SK-N-MC (cell line): Measurements from ENCODE around the gene SNRPD3.

ENCODE experiments used
- DNase-seq: peaks from one replicate; pipeline ENCODE4 v3.0.0-alpha.2; 2011; ENCODE audit warnings: low read depth, low spot score
- H3K27ac ChIP-seq: fragments of 200-600 bp; sonication (generic); 2 replicates; pipeline ENCODE4 v1.5.1; 2016; ENCODE audit warnings: mixed run types
- H3K36me3 ChIP-seq: fragments of 200-600 bp; sonication (generic); 2 replicates; pipeline ENCODE4 v1.6.1; 2017; ENCODE audit warnings: antibody characterized with exemption, low read length, mixed read lengths; ENCODE audit not compliant: insufficient read depth
- H3K4me3 ChIP-seq: fragments of 200-600 bp; sonication (generic); 2 replicates; pipeline ENCODE4 v1.5.1; 2016
- H3K9ac ChIP-seq: fragments of 200-600 bp; sonication (generic); 2 replicates; pipeline ENCODE4 v1.8.0; 2017; ENCODE audit warnings: mixed run types, mixed read lengths; ENCODE audit not compliant: insufficient read length
- H3K9me3 ChIP-seq: fragments of 200-600 bp; sonication (generic); 2 replicates; pipeline ENCODE4 v1.6.1; 2017; ENCODE audit warnings: low read depth, mild to moderate bottlenecking, antibody characterized with exemption, low read length, moderate library complexity, mixed read lengths
- EZH2 ChIP-seq: fragments of 200-600 bp; sonication (generic); IDR thresholded peaks from one replicate; pipeline ENCODE4 v1.6.1; 2017; ENCODE audit warnings: antibody characterized with exemption
- FOXP2 ChIP-seq: optimal IDR thresholded peaks from 2 replicates; pipeline ENCODE3; 2011; ENCODE audit warnings: mild to moderate bottlenecking, moderate library complexity; ENCODE audit not compliant: insufficient read depth; ENCODE audit errors: extremely low read length, control extremely low read depth
- POLR2AphosphoS5 ChIP-seq: IDR thresholded peaks from 2 replicates; pipeline ENCODE4 v1.6.1; 2012; ENCODE audit warnings: mild to moderate bottlenecking, low read depth, low read length, borderline replicate concordance

SNRPD3 gene

DNA sequence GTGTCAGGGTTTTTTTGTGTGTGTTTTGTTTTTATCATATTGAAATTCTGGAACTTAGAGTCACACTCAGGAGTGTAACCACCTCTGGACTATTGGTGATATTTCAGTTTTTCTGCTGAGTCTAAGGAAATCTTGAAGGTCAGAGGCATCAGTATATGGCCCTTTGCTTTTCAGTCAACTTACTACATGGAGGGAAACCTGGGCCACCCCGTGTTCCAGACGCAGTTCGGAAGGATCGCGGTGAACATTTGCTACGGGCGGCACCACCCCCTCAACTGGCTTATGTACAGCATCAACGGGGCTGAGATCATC lies 40.8 kb upstream of the SNRPD3 start:
- no peak overlapping the region for H3K27ac ChIP-seq

DNA sequence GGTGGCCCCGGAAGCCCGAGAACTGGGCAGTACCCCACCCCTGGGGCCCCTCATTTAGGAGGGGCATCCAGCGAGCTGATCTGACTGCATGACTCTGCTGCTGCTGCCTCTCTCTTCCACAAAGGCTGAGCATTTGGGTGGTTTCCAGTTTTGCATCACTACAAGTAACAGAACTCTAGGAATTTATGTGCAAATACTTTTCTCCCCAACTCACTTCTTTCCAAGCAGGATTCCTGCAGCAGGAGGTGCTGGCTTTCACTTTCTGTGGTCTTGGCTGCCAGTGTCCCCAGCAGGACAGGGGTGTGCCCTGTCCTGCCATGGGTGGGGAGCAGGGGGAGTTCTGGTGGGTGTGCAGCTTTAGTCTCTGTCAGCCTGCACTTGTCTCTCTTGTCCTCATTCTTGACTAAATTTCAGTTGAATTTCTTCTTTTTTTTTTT lies 39.5 kb upstream of the SNRPD3 start:
- DNase-seq: no peak
- TF ChIP-seq POLR2AphosphoS5: no peak
- TF ChIP-seq EZH2: no peak
- no peak for TF ChIP-seq FOXP2
- no peak overlapping the region for H3K4me3 ChIP-seq
- H3K27ac ChIP-seq: no peak overlapping the region
- no peak overlapping the region for H3K9ac ChIP-seq
- no peaks in the 10 kb centered on the region for H3K36me3 ChIP-seq
- no peaks in the 10 kb centered on the region for H3K9me3 ChIP-seq

More for the DNA sequence above, 40.8 kb upstream of the SNRPD3 start:
- Histone ChIP-seq H3K4me3 (no peak overlapping the region), H3K9me3 (no peaks in the 10 kb centered on the region), H3K36me3 (no peaks in the 10 kb centered on the region), H3K9ac (no peak overlapping the region)
- TF ChIP-seq EZH2 (no peak), POLR2AphosphoS5 (no peak), FOXP2 (no peak)
- no peak for DNase-seq

DNA sequence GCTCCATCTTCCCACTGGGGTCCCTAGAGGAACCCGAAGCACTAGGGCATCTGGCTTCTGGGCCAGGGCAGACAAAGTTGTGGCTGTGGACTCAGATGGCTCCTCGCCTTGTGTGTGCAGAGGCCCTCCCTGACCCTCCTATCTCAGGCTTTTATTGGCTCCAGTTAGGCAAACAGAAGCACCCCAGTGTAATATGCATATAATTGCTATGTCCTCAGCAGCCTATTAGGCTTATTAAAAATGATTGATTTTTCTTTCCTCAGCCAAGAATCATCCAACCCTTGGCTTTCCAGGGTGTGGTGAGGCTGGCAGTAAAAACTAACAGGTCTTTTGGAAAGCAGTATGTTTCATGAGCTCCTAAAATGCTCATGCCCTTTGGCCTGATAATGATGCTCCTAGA lies 38.4 kb upstream of the SNRPD3 start:
- no peaks in the 10 kb centered on the region for H3K9me3 ChIP-seq
- H3K36me3 ChIP-seq: no peaks in the 10 kb centered on the region
- no peak overlapping the region for H3K9ac ChIP-seq
- DNase-seq: no peak
- TF ChIP-seq EZH2: no peak
- no peak for TF ChIP-seq POLR2AphosphoS5
- TF ChIP-seq FOXP2: no peak
- H3K27ac ChIP-seq: no peak overlapping the region
- no peak overlapping the region for H3K4me3 ChIP-seq

DNA sequence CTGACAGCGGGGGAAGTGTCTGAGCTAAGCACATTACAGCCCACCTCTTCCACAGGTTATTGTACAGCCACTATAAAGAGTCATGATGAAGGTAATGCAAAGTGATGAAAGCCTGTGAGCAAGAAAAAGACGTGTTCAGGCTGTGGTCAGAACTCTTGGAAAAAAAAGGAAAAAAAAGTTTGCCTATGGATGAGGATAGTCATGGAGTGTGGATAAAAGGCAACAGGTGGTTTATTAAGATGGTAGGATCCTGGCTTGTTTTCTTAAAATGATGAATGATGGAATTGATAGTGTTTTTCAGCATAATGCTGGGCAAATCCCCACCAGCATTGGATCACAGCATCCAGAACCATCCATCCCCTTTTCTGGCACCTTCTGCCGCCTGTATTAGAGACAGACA lies 37.6 kb upstream of the SNRPD3 start:
- no peak overlapping the region for H3K4me3 ChIP-seq
- H3K9ac ChIP-seq: no peak overlapping the region
- H3K9me3 ChIP-seq: no peaks in the 10 kb centered on the region
- TF ChIP-seq FOXP2 (no peak), POLR2AphosphoS5 (no peak), EZH2 (no peak)
- H3K36me3 ChIP-seq: no peaks in the 10 kb centered on the region
- no peak for DNase-seq
- H3K27ac ChIP-seq: no peak overlapping the region

DNA sequence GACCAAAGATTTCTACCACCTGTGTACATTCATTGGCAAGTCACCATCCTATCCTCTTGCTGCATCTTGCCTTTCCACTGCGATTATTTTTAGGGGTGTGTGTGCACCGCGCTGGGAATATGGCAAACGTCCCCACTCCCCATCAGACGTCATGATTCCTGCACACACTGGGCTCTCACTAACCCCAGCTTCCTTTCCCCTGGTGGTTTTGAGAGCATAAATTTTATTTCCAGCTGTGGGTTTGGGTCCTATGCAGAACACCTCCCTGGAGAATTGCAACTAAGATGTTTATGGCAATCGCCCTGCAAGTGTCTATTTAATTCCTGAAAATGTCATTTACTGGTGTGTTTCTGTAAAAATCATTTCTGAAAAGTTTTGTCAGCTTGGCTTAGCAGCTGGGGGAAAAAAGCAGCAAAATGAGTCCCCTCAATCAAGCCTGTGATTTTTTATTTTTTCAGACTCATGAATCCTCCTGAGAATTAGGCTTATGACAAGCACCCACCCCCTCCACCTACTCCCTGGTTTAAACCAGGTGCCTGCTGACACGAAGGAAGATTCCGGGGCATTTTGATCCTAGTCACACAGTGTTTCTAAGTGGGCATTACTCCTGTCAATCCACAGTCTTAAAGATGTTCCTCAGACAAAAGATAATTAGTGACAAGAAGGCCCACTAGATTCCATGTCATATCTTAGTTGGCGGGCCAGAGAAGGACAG lies 36.9 kb upstream of the SNRPD3 start:
- no peak for DNase-seq

DNA sequence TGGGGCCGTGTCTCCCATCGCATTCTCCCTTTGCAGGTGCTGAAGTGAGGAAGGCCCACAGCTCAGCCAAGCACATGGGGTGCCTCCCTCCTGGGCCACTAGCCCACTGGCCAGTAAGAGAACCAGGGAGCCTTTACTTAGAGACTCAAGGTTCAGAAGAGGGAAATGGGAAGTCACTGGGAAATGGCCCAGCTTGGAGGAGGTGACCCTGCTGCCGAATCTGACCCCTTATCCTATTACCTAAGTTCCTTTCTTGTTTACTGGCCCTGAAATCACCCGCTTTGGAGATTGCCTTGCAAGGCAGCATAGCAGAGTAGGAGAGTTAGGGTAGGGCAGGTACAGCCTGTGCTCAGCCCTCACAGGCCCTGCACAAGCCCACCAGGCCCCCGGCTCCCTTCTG lies 36.3 kb upstream of the SNRPD3 start:
- no peak overlapping the region for H3K9ac ChIP-seq
- DNase-seq: no peak
- H3K36me3 ChIP-seq: no peaks in the 10 kb centered on the region
- no peak for TF ChIP-seq POLR2AphosphoS5
- no peak for TF ChIP-seq FOXP2
- no peak for TF ChIP-seq EZH2
- H3K27ac ChIP-seq: no peak overlapping the region
- H3K4me3 ChIP-seq: no peak overlapping the region
- no peaks in the 10 kb centered on the region for H3K9me3 ChIP-seq

More for the DNA sequence above, 36.9 kb upstream of the SNRPD3 start:
- Histone ChIP-seq H3K9me3 (no peaks in the 10 kb centered on the region), H3K9ac (no peak overlapping the region), H3K27ac (no peak overlapping the region), H3K4me3 (no peak overlapping the region), H3K36me3 (no peaks in the 10 kb centered on the region)
- TF ChIP-seq POLR2AphosphoS5 (no peak), FOXP2 (no peak), EZH2 (no peak)

DNA sequence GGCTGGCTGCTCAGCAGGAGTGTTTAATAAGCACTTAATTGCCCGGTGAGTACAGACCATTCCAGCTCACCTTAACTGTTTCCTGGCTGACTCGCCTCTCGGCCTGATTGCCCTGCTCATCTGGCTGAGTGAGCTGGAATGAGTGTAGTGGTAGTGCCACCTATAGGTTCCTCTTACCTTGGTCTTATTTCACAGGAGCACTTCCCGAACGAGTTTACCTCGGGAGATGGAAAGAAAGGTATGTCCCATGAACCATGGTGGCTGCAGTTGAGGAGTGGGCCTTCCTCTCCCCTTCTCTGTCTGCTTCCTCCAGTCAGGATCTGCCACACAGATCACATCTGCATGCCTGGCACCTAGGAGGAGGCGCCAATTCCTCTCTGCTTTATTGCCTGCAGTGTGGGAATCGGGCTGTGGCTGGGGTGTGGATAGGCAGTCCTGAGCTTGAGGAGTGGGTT lies 34.0 kb upstream of the SNRPD3 start:
- H3K36me3 ChIP-seq: no peaks in the 10 kb centered on the region
- no peak overlapping the region for H3K9ac ChIP-seq
- no peak overlapping the region for H3K4me3 ChIP-seq
- no peak overlapping the region for H3K27ac ChIP-seq
- TF ChIP-seq POLR2AphosphoS5 (no peak), FOXP2 (no peak), EZH2 (no peak)
- H3K9me3 ChIP-seq: no peaks in the 10 kb centered on the region
- no peak for DNase-seq

DNA sequence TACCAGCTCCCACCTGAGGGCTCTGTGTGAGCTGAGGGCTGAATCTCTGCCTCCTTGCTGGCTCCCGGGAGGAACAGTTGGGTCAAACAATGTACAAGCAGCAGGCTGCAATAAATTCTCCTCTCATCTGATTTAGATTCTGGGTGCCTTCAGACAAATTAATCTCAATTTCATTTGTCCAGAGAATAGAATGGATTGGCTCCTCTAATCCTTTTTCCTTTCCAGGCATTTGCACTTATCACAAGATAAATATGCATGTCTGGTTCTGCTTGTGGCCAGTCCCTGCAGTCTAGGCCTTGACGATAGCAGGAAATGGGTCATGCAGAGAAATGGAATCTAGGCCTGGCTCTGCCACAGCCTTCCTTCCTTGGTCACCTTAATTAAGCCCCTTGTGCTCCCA lies 31.9 kb upstream of the SNRPD3 start:
- no peak for DNase-seq
- H3K36me3 ChIP-seq: no peaks in the 10 kb centered on the region

More for the DNA sequence above, 31.9 kb upstream of the SNRPD3 start:
- Histone ChIP-seq H3K9ac (no peak overlapping the region), H3K9me3 (no peaks in the 10 kb centered on the region), H3K4me3 (no peak overlapping the region), H3K27ac (no peak overlapping the region)
- TF ChIP-seq POLR2AphosphoS5: no peak
- no peak for TF ChIP-seq EZH2
- no peak for TF ChIP-seq FOXP2
